Thyroid gland (tissue), 4 donors: ENCODE measurements around the gene NR2C1. TPM values are rescaled to one million over a fixed set of nuclear protein-coding genes. Genes with fewer than 3 reads are reported as not detected.

ENCODE experiments used
- DNase-seq, 2 donors: peaks; one replicate each; pipeline ENCODE4 v3.0.0-alpha.2; 2019
- H3K27ac ChIP-seq, 3 donors: fragments of 200-600 bp; sonication (generic); 1 replicate in 2 of 3; 2 replicates in 1 of 3; pipeline ENCODE4 v1.5.1; 2016 to 2019; ENCODE audit warnings: mild to moderate bottlenecking in 1 of 3, moderate library complexity in 1 of 3
- H3K27me3 ChIP-seq: fragments of 200-600 bp; sonication (generic); one replicate; pipeline ENCODE4 v1.5.1; 2019
- H3K36me3 ChIP-seq, 2 donors: fragments of 200-600 bp; sonication (generic); one replicate each; pipeline ENCODE4 v1.5.1; 2016 to 2019
- H3K4me1 ChIP-seq, 2 donors: fragments of 200-600 bp; sonication (generic); one replicate each; pipeline ENCODE4 v1.5.1; 2017 to 2019
- H3K4me3 ChIP-seq, 3 donors: fragments of 200-600 bp; sonication (generic); replicated peaks in 1 of 3; 1 replicate in 2 of 3; 2 replicates in 1 of 3; pipeline ENCODE4 v1.5.1; 2016; ENCODE audit warnings: mild to moderate bottlenecking in 1 of 3
- H3K9me3 ChIP-seq: fragments of 200-600 bp; sonication (generic); one replicate; pipeline ENCODE4 v1.5.1; 2017
- POLR2A ChIP-seq, 2 donors: fragments of 450-650 bp; IDR thresholded peaks; one replicate each; pipeline ENCODE4 v1.6.1; 2017; ENCODE audit warnings: antibody characterized with exemption in 2 of 2, mild to moderate bottlenecking in 2 of 2, moderate library complexity in 1 of 2
- WGBS, 2 donors: methylation state at CpG; one replicate each; pipeline ENCODE4 v1.1.5; 2017; 5-methylcytosine and 5-hydroxymethylcytosine counted together
- intact Hi-C: fragments of 100-400 bp; cut with DNase I; formaldehyde crosslinking; loops from one replicate; pipeline ENCODE4 v1.15.1; 2023
- total RNA-seq, 4 donors: library from RNA; depleted of rRNA; stranded (reverse); fragments of >200 nt; gene quantifications; one replicate each; pipeline ENCODE4 v1.2.3, GENCODE V29; 2016
- TF ChIP-seq, protein P1 (sequence below), 6 experiments: fragments of 200-600 bp in 3 of 6; fragments of 450-650 bp in 3 of 6; sonication (generic) in 3 of 6; IDR thresholded peaks; one replicate each; pipeline ENCODE4 v1.5.1; 2016 to 2019; ENCODE audit warnings: antibody characterized with exemption in 6 of 6, mild to moderate bottlenecking in 2 of 6, inconsistent platforms in 1 of 6, moderate library complexity in 1 of 6

The NR2C1 gene
- total RNA-seq, 4 donors from 2014 or later: 69.6 to 248 (median 103) TPM

DNA sequence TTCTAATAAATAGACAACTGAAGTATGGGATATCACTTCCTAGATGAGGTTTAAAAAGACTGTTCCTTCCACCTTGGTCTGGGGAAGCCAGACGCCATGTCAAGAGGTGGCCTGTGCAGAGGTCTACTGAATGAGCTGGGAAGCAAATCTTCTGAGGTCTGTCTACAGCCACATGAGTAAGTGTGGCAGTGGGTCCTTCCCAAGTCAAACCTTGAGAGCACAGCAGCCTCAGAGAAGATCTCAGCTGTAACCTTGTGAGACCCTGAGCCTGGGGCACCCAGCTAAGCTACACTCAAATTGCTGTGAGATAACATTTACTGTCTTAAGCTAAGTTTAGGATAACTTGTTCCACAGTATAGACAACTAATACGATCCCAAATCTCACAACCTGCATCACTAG, 90.1 kb downstream of the NR2C1 start:
- Histone ChIP-seq H3K27me3 (no peaks in the 10 kb centered on the region), H3K36me3 (no peaks in the 10 kb centered on the region), H3K4me3 (no peak overlapping the region), H3K27ac (no peak overlapping the region), H3K4me1 (peaks cover 4 to 10% of the 10 kb centered on the region in 2 donors), H3K9me3 (no peaks in the 10 kb centered on the region)
- 100% methylated on average over 2 of the region's 2 CpGs for WGBS, 2 donors
- no peak for TF ChIP-seq POLR2A (IDR thresholded peaks at IDR 0.05)
- TF ChIP-seq, protein P1, sequence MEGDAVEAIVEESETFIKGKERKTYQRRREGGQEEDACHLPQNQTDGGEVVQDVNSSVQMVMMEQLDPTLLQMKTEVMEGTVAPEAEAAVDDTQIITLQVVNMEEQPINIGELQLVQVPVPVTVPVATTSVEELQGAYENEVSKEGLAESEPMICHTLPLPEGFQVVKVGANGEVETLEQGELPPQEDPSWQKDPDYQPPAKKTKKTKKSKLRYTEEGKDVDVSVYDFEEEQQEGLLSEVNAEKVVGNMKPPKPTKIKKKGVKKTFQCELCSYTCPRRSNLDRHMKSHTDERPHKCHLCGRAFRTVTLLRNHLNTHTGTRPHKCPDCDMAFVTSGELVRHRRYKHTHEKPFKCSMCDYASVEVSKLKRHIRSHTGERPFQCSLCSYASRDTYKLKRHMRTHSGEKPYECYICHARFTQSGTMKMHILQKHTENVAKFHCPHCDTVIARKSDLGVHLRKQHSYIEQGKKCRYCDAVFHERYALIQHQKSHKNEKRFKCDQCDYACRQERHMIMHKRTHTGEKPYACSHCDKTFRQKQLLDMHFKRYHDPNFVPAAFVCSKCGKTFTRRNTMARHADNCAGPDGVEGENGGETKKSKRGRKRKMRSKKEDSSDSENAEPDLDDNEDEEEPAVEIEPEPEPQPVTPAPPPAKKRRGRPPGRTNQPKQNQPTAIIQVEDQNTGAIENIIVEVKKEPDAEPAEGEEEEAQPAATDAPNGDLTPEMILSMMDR (IDR thresholded peaks at IDR 0.05): no peak
- DNase-seq: no peak
- intact Hi-C loops: loop anchor here (5.0 kb wide), 1 partner anchor 441 kb away; no protein-coding TSS in a partner anchor

DNA sequence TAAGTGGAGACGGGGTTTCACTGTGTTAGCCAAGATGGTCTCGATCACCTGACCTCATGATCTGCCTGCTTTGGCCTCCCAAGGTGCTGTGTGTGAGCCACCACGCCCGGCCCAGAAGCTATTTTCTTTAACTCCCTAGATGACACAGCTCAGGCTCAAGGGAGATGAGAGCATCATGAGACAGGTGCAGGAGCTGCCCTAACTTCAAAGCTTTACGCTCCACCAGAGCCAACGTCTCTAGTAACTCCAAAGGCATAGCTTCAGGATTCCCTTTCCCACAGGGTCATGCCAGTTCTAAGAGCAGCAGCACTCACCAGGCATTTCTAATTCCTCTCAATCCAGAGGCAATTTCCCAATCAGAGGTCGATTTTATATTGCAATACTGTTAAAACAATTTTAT, 91.0 kb downstream of the NR2C1 start:
- peaks cover 3 to 12% of the 10 kb centered on the region in 2 donors for H3K4me1 ChIP-seq
- no peak overlapping the region for H3K27ac ChIP-seq
- no peaks in the 10 kb centered on the region for H3K9me3 ChIP-seq
- intact Hi-C loops: loop anchor here (5.0 kb wide), 1 partner anchor 440 kb away; no protein-coding TSS in a partner anchor
- 81 to 84% methylated on average over 7 of the region's 7 CpGs for WGBS, 2 donors
- TF ChIP-seq, protein P1 (IDR thresholded peaks at IDR 0.05): no peak
- TF ChIP-seq POLR2A (IDR thresholded peaks at IDR 0.05): no peak
- H3K36me3 ChIP-seq: no peaks in the 10 kb centered on the region
- no peaks in the 10 kb centered on the region for H3K27me3 ChIP-seq
- no peak overlapping the region for H3K4me3 ChIP-seq
- no peak for DNase-seq

DNA sequence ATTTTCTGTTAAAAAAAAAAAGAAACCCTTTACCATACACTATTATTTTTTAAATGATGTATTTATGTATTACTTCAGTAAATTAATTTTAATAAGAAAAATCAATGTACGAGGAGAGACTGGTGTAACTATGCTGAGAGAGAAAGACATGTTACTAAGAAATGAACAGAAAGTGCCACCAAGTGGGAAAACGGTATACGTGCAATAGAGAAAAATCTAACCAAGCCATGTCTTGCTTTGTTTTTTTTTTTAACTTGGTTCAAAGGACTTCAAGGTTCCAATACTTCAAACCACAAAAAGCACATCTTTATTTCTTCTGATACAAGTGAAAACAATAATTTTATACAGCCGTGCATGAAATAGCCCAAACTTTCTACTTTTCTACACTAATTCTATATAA, 92.8 kb downstream of the NR2C1 start:
- H3K36me3 ChIP-seq: no peaks in the 10 kb centered on the region
- peaks cover 0 to 3% of the 10 kb centered on the region in 2 donors for H3K4me1 ChIP-seq
- H3K27ac ChIP-seq: no peak overlapping the region
- H3K9me3 ChIP-seq: no peaks in the 10 kb centered on the region
- TF ChIP-seq, protein P1 (IDR thresholded peaks at IDR 0.05): peak in 4 of 6 experiments; percentile 8 to 57 (median 48)
- no peak for TF ChIP-seq POLR2A (IDR thresholded peaks at IDR 0.05)
- DNase-seq: no peak
- WGBS, 2 donors: 43 to 48% methylated on average over 4 of the region's 4 CpGs
- intact Hi-C loops: loop anchor here (5.0 kb wide), 1 partner anchor 438 kb away; no protein-coding TSS in a partner anchor
- H3K4me3 ChIP-seq: no peak overlapping the region
- H3K27me3 ChIP-seq: no peaks in the 10 kb centered on the region

DNA sequence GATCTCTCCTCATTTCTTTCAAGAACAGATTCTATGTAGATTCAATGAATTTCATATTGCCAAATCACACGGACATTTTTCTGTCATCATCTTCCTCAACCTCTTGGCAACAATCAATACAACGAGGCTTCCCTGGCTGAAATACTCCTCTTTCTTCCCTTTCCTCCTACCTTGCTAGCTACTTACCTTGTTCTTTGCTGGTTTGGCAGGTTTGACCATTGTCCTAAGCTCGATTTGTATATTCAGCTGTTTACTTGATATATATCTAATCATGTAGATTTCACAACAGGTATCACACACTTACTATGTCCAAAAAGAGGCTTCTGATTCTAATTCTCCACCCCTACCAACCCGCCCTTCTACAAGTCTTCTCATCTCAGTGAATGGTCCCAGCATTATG, 93.5 kb downstream of the NR2C1 start:
- no peaks in the 10 kb centered on the region for H3K36me3 ChIP-seq
- WGBS, 2 donors: 95 to 96% methylated on average over 4 of the region's 4 CpGs
- no peaks in the 10 kb centered on the region for H3K9me3 ChIP-seq
- no peak for DNase-seq
- TF ChIP-seq, protein P1 (IDR thresholded peaks at IDR 0.05): no peak
- no peak for TF ChIP-seq POLR2A (IDR thresholded peaks at IDR 0.05)
- no peak overlapping the region for H3K27ac ChIP-seq
- H3K4me1 ChIP-seq: peaks cover 0 to 3% of the 10 kb centered on the region in 2 donors
- no peaks in the 10 kb centered on the region for H3K27me3 ChIP-seq
- H3K4me3 ChIP-seq: no peak overlapping the region
- intact Hi-C loops: loop anchor here (5.0 kb wide), 1 partner anchor 438 kb away; no protein-coding TSS in a partner anchor

DNA sequence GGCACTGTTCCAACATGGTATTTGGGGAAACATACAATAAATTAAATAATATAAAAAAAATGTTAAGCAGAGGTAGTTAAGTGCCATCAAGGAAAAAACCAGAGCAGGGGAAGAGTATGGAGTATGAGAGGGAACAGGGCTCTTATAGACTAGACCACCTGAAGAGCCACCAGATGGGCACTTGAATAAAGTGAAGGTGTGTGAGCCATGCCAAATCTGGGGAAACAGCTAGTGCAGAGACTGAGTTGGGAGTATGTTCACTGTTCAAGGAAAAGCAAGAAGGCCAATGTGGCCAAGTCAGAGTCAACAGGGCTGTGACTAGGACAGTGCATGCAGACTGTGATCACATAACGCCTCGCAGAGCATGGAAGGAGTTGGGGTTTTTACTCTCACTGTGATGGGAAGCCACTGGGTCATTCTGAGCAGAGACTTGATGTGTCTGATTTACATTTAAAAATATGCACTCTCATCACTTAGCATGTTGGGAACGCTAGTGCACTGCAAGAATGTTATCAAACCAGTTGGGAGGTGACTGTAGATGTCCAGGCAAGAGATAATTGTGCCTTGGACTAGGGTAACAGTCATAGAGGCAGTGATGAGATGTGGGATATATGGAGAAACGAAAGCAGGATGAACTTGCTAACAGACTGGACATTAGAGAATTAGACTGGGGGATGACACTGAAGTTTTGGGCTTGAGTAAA, 95.5 kb downstream of the NR2C1 start:
- intact Hi-C loops: no loop called here
- no peaks in the 10 kb centered on the region for H3K9me3 ChIP-seq
- no peak overlapping the region for H3K27ac ChIP-seq
- H3K4me1 ChIP-seq: peaks cover 0 to 3% of the 10 kb centered on the region in 2 donors
- H3K36me3 ChIP-seq: no peaks in the 10 kb centered on the region
- H3K4me3 ChIP-seq: no peak overlapping the region
- WGBS, 2 donors: 84 to 90% methylated on average over 4 of the region's 4 CpGs
- no peaks in the 10 kb centered on the region for H3K27me3 ChIP-seq
- TF ChIP-seq POLR2A (IDR thresholded peaks at IDR 0.05): no peak
- TF ChIP-seq, protein P1 (IDR thresholded peaks at IDR 0.05): no peak
- no peak for DNase-seq
